ENCODE data around the gene SYCP2. TPM values are rescaled to one million over a fixed set of nuclear protein-coding genes. Genes with fewer than 3 reads are reported as not detected.

The SYCP2 gene
- polyA plus RNA-seq, 3 donors, result 0.28 to 1.2 (median 0.30) TPM

- Histone ChIP-seq H3K4me1 (ENCODE audit: control insufficient read depth in 1 of 2, insufficient read depth in 2 of 2, low read length in 2 of 2) (no peaks in the 10 kb centered on the region), H2AFZ (ENCODE audit: insufficient read depth, low read depth, low read length, poor library complexity, severe bottlenecking) (no peak overlapping the region), H3K9me3 (replicated peaks in 1 of 2; ENCODE audit: control insufficient read depth in 1 of 2, insufficient read depth in 1 of 2, low read length in 2 of 2) (no peaks in the 10 kb centered on the region), H3K9ac (ENCODE audit: insufficient read depth, low read length, poor library complexity, severe bottlenecking) (no peak overlapping the region), H3K4me3 (replicated peaks in 1 of 3; ENCODE audit: low read depth in 2 of 3, low read length in 3 of 3) (no peak overlapping the region), H4K20me1 (ENCODE audit: insufficient read depth, low read length) (no peaks in the 10 kb centered on the region), H3K79me2 (ENCODE audit: insufficient read depth, low read length) (no peaks in the 10 kb centered on the region), H3K27ac (ENCODE audit: low read depth in 1 of 2, low read length in 2 of 2) (no peak overlapping the region), H3K27me3 (ENCODE audit: control insufficient read depth in 2 of 2, insufficient read depth in 2 of 2, low read length in 2 of 2) (no peaks in the 10 kb centered on the region), H3K4me2 (replicated peaks; ENCODE audit: extremely low read depth, low read length, poor library complexity, severe bottlenecking) (no peak overlapping the region), H3K36me3 (replicated peaks in 1 of 2; ENCODE audit: control insufficient read depth in 1 of 2, insufficient read depth in 2 of 2, low read length in 2 of 2) (no peaks in the 10 kb centered on the region)
- 76% methylated on average over 11 of the region's 12 CpGs for WGBS (ENCODE audit: insufficient coverage)
- intact Hi-C loops (cut with micrococcal nuclease), result no loop called here
- TF ChIP-seq CTCF (IDR thresholded peaks at IDR 0.05), result no peak
- H3K27me3 Mint-ChIP-seq (ENCODE audit: low read depth in 3 of 3), result peaks cover 4 to 10% (median 8%) of the 10 kb centered on the region in 3 donors
- H3K36me3 Mint-ChIP-seq, result no peaks in the 10 kb centered on the region
- DNase-seq, result no peak
- peaks cover 2% of the 10 kb centered on the region for H3K4me1 Mint-ChIP-seq
- H3K4me3 Mint-ChIP-seq, result no peak overlapping the region
- H3K9me3 Mint-ChIP-seq, result peaks cover 0 to 3% (median 0%) of the 10 kb centered on the region in 7 donors
- no peak overlapping the region for H3K27ac Mint-ChIP-seq
Measured at GRCh38 chr20:59829786-59830664, 103.4 kb downstream of the SYCP2 start.

- Histone ChIP-seq H3K9ac (ENCODE audit: insufficient read depth, low read length, poor library complexity, severe bottlenecking) (no peak overlapping the region), H3K4me1 (ENCODE audit: control insufficient read depth in 1 of 2, insufficient read depth in 2 of 2, low read length in 2 of 2) (no peaks in the 10 kb centered on the region), H3K9me3 (replicated peaks in 1 of 2; ENCODE audit: control insufficient read depth in 1 of 2, insufficient read depth in 1 of 2, low read length in 2 of 2) (no peaks in the 10 kb centered on the region), H2AFZ (ENCODE audit: insufficient read depth, low read depth, low read length, poor library complexity, severe bottlenecking) (no peak overlapping the region), H3K4me2 (replicated peaks; ENCODE audit: extremely low read depth, low read length, poor library complexity, severe bottlenecking) (no peak overlapping the region), H3K27me3 (ENCODE audit: control insufficient read depth in 2 of 2, insufficient read depth in 2 of 2, low read length in 2 of 2) (no peaks in the 10 kb centered on the region), H3K4me3 (replicated peaks in 1 of 3; ENCODE audit: low read depth in 2 of 3, low read length in 3 of 3) (no peak overlapping the region), H4K20me1 (ENCODE audit: insufficient read depth, low read length) (no peaks in the 10 kb centered on the region), H3K27ac (ENCODE audit: low read depth in 1 of 2, low read length in 2 of 2) (no peak overlapping the region), H3K79me2 (ENCODE audit: insufficient read depth, low read length) (no peaks in the 10 kb centered on the region), H3K36me3 (replicated peaks in 1 of 2; ENCODE audit: control insufficient read depth in 1 of 2, insufficient read depth in 2 of 2, low read length in 2 of 2) (no peaks in the 10 kb centered on the region)
- DNase-seq, result no peak
- Mint-ChIP-seq H3K27ac (no peak overlapping the region), H3K9me3 (peaks cover 0 to 3% (median 0%) of the 10 kb centered on the region in 7 donors), H3K36me3 (no peaks in the 10 kb centered on the region), H3K4me3 (no peak overlapping the region), H3K27me3 (ENCODE audit: low read depth in 3 of 3) (peaks cover 4 to 6% (median 5%) of the 10 kb centered on the region in 3 donors), H3K4me1 (peaks cover 2% of the 10 kb centered on the region)
- 86% methylated on average over 13 of the region's 19 CpGs for WGBS (ENCODE audit: insufficient coverage)
- intact Hi-C loops (cut with micrococcal nuclease), result no loop called here
- no peak for TF ChIP-seq CTCF (IDR thresholded peaks at IDR 0.05)
Measured at GRCh38 chr20:59829054-59829785, 104.2 kb downstream of the SYCP2 start.

All from CD14-positive monocyte (primary cell).